OCI-LY1 (cell line): ENCODE results near the gene DIABLO.
"Not testable (repeated sequence)": the region's sequence is repeated elsewhere in the genome, so short reads cannot be mapped to it uniquely, and the experiment has no call there.

Source experiments
- EZH2 ChIP-seq: fragments of 200-600 bp; sonication (generic), shearing (Covaris generic); IDR thresholded peaks from 2 replicates; pipeline ENCODE4 v1.8.0; 2017; ENCODE audit warnings: borderline replicate concordance, mixed run types, mild to moderate bottlenecking, antibody characterized with exemption, low read length, moderate library complexity, mixed read lengths
- TF ChIP-seq, protein P1 (sequence below): fragments of 200-600 bp; sonication (generic), shearing (Covaris generic); IDR thresholded peaks from 2 replicates; pipeline ENCODE4 v1.5.1; 2017; ENCODE audit warnings: mild to moderate bottlenecking, antibody characterized with exemption, low read length, moderate library complexity, mixed read lengths

DNA sequence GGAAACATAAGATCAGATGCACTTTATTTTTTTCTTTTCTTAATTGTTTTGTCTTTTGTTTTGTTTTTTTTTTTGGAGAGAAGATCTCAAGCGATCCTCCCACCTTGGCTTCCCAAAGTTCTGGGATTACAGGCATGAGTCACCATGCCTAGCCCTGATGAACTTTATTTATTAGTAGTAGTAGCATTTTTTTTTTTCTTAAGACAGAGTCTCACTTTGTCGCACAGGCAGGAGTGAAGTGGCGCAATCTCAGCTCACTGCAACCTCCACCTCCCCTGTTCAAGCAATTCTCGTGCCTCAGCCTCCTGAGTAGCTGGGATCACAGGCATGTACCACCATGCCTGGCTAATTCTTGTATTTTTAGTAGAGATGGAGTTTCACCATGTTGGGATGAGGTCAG, 49.4 kb downstream of the DIABLO start:
- TF ChIP-seq, protein P1, sequence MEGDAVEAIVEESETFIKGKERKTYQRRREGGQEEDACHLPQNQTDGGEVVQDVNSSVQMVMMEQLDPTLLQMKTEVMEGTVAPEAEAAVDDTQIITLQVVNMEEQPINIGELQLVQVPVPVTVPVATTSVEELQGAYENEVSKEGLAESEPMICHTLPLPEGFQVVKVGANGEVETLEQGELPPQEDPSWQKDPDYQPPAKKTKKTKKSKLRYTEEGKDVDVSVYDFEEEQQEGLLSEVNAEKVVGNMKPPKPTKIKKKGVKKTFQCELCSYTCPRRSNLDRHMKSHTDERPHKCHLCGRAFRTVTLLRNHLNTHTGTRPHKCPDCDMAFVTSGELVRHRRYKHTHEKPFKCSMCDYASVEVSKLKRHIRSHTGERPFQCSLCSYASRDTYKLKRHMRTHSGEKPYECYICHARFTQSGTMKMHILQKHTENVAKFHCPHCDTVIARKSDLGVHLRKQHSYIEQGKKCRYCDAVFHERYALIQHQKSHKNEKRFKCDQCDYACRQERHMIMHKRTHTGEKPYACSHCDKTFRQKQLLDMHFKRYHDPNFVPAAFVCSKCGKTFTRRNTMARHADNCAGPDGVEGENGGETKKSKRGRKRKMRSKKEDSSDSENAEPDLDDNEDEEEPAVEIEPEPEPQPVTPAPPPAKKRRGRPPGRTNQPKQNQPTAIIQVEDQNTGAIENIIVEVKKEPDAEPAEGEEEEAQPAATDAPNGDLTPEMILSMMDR: not testable (repeated sequence)
- not testable (repeated sequence) for TF ChIP-seq EZH2
